GM12878 (cell line): ENCODE data around the gene SBF2. TPM values are rescaled to one million over a fixed set of nuclear protein-coding genes. Genes with fewer than 3 reads are reported as not detected.

ENCODE experiments used
- CREM ChIP-seq: IDR thresholded peaks from 2 replicates; pipeline ENCODE4 v1.6.1; 2014; ENCODE audit warnings: antibody characterized with exemption, low read depth
- polyA plus RNA-seq, 11 experiments: library from polyadenylated mRNA; depleted of rRNA in 4 of 11; unstranded in 6 of 11; stranded (reverse) in 5 of 11; fragments of >200 nt; fragmentation: Nextera tagmentation in 4 of 11; fragmentation: Illumina TruSeq in 1 of 11; extraction: Ambion mirVana in 4 of 11; extraction: Trizol in 1 of 11; gene quantifications; 1 replicate in 1 of 11; 2 replicates in 10 of 11; pipeline versions ENCODE4 v1.2.1 to v1.2.3, GENCODE V29; 2011 to 2016; ENCODE audit warnings: inconsistent platforms in 2 of 11, missing spikeins in 2 of 11, low read depth in 1 of 11
- total RNA-seq, 4 experiments: library from RNA; depleted of rRNA in 3 of 4; stranded (reverse); fragments of >200 nt in 3 of 4; fragmentation: Illumina TruSeq in 1 of 4; extraction: Trizol in 1 of 4; gene quantifications; 2 replicates each; pipeline versions ENCODE4 v1.2.1 to v1.2.3, GENCODE V29; 2013 to 2021
- TF ChIP-seq, protein P1 (sequence below): IDR thresholded peaks from 2 replicates; pipeline ENCODE4 v1.6.1; 2012; ENCODE audit warnings: improper control_type of control experiment, low read depth, low read length; ENCODE audit not compliant: insufficient replicate concordance

The SBF2 gene
- total and polyA plus RNA-seq, 10 of the 15 experiments (the other 5 are each of a cell fraction or from before 2014, with no cell fraction given), result 0.24 to 2.3 (median 1.1) TPM

DNA sequence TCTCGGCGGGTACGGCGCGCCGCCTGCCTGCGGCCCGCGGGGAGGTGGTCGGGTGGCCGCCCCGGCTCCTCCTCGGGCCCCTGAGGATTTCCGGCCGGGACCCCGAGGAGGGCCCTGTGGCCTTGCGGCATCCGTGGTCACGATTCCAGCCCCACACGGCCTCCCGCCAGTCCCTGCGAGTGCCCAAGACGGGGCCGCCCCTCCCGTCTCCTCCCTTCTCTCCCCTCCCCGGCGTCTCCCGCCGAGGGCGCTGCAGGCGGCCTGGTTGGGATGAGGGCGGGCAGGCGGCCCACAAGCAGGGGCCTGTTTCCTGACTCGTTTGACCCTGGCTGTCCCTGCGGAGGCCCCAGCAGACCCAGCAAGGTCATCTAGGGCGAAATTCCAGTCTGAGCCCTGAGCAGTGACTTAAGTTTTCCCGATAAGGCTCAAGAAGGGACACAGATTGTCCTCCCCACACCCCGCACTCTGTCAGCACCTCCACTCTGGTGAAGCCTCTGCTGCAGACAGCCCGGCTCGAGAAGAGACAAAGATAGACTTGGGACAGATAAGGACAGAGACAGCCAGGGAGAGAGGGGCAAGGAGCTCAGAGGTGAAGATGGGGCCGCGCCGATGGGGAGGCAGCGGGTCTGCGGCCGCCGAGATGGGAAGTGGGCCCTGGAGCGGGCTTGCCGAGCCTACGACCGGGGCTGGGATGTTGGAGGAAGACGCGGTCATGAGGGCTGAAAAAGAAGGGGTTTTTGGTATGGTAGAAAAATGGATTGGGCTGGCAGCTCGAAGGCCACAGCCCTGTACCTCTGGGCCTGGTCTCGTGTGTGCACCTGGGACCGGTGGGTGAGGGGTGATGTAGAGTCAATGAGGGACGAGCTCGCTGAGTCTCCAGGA lies 535.1 kb downstream of the SBF2 start (continued):
- TF ChIP-seq, protein P1, sequence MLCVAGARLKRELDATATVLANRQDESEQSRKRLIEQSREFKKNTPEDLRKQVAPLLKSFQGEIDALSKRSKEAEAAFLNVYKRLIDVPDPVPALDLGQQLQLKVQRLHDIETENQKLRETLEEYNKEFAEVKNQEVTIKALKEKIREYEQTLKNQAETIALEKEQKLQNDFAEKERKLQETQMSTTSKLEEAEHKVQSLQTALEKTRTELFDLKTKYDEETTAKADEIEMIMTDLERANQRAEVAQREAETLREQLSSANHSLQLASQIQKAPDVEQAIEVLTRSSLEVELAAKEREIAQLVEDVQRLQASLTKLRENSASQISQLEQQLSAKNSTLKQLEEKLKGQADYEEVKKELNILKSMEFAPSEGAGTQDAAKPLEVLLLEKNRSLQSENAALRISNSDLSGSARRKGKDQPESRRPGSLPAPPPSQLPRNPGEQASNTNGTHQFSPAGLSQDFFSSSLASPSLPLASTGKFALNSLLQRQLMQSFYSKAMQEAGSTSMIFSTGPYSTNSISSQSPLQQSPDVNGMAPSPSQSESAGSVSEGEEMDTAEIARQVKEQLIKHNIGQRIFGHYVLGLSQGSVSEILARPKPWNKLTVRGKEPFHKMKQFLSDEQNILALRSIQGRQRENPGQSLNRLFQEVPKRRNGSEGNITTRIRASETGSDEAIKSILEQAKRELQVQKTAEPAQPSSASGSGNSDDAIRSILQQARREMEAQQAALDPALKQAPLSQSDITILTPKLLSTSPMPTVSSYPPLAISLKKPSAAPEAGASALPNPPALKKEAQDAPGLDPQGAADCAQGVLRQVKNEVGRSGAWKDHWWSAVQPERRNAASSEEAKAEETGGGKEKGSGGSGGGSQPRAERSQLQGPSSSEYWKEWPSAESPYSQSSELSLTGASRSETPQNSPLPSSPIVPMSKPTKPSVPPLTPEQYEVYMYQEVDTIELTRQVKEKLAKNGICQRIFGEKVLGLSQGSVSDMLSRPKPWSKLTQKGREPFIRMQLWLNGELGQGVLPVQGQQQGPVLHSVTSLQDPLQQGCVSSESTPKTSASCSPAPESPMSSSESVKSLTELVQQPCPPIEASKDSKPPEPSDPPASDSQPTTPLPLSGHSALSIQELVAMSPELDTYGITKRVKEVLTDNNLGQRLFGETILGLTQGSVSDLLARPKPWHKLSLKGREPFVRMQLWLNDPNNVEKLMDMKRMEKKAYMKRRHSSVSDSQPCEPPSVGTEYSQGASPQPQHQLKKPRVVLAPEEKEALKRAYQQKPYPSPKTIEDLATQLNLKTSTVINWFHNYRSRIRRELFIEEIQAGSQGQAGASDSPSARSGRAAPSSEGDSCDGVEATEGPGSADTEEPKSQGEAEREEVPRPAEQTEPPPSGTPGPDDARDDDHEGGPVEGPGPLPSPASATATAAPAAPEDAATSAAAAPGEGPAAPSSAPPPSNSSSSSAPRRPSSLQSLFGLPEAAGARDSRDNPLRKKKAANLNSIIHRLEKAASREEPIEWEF, result no peak
- no peak for TF ChIP-seq CREM
